AG04450 (cell line): ENCODE measurements around the gene SLF1. TPM values are rescaled to one million over a fixed set of nuclear protein-coding genes. Genes with fewer than 3 reads are reported as not detected.

Experiments used
- CTCF ChIA-PET: fragments of 300-600, 350-600 bp; formaldehyde crosslinking; extraction: SDS; loops from one replicate; lab custom pipeline; 2022; ENCODE audit warnings: antibody characterized with exemption, inconsistent platforms; lab: Charles Lee
- POLR2A ChIA-PET: fragments of 350-600 bp; formaldehyde crosslinking; extraction: SDS; loops from one replicate; lab custom pipeline; 2021; ENCODE audit warnings: antibody characterized with exemption, inconsistent platforms; lab: Yijun Ruan, JAX
- DNase-seq: peaks from one replicate; pipeline ENCODE4 v3.0.0-alpha.2; 2011; ENCODE audit warnings: low read depth, low spot score
- H3K27ac ChIP-seq: one replicate; pipeline ENCODE4 v1.5.1; 2012; ENCODE audit warnings: low read depth, low read length, control low read depth
- H3K27me3 ChIP-seq: one replicate; pipeline ENCODE4 v1.6.0; 2012; ENCODE audit warnings: low read length; ENCODE audit not compliant: control insufficient read depth, insufficient read depth
- H3K4me3 ChIP-seq: 2 replicates; pipeline ENCODE4 v1.5.1; 2011; ENCODE audit warnings: mild to moderate bottlenecking, low read depth, low read length, control low read depth
- H3K9me3 ChIP-seq: 2 replicates; pipeline ENCODE4 v1.5.1; 2012; ENCODE audit warnings: low read length; ENCODE audit not compliant: control insufficient read depth, insufficient read depth
- polyA plus RNA-seq: library from polyadenylated mRNA; depleted of rRNA; stranded (reverse); fragments of >200 nt; gene quantifications from 2 replicates; pipeline ENCODE4 v1.2.3, GENCODE V29; 2011
- TF ChIP-seq, protein P1 (sequence below): IDR thresholded peaks from 2 replicates; pipeline ENCODE4 v1.5.1; 2011; ENCODE audit warnings: low read depth, low read length, control low read depth, inconsistent platforms

SLF1 gene
- polyA plus RNA-seq, 1 experiment, result 3.6 TPM

DNA sequence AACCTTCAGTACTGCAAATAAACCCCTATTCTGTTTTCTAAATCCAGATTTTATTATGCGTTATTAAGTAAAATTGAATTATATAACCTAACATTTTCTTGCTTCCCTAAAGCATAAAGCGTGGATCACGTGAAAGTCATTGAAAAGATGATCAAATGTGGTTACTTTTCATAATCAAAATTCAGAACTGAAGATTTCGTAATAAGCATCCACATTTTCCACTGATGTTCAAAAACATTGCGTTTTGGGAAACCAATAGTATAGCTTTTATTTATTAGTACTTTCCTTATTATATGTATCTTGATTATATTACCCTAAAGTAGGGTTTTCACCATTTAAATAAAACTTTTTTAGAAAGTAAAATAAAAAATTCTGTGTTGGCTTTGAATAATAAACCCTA lies 1.8 kb downstream of the SLF1 start:
- Histone ChIP-seq H3K9me3 (no peaks in the 10 kb centered on the region; the same call in 1 of the 2 replicates), H3K4me3 (no peak overlapping the region), H3K27ac (no peak overlapping the region), H3K27me3 (no peaks in the 10 kb centered on the region)
- TF ChIP-seq, protein P1, sequence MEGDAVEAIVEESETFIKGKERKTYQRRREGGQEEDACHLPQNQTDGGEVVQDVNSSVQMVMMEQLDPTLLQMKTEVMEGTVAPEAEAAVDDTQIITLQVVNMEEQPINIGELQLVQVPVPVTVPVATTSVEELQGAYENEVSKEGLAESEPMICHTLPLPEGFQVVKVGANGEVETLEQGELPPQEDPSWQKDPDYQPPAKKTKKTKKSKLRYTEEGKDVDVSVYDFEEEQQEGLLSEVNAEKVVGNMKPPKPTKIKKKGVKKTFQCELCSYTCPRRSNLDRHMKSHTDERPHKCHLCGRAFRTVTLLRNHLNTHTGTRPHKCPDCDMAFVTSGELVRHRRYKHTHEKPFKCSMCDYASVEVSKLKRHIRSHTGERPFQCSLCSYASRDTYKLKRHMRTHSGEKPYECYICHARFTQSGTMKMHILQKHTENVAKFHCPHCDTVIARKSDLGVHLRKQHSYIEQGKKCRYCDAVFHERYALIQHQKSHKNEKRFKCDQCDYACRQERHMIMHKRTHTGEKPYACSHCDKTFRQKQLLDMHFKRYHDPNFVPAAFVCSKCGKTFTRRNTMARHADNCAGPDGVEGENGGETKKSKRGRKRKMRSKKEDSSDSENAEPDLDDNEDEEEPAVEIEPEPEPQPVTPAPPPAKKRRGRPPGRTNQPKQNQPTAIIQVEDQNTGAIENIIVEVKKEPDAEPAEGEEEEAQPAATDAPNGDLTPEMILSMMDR, result no peak
- CTCF ChIA-PET, result no interaction called here
- DNase-seq, result no peak
- POLR2A ChIA-PET, result no interaction called here

DNA sequence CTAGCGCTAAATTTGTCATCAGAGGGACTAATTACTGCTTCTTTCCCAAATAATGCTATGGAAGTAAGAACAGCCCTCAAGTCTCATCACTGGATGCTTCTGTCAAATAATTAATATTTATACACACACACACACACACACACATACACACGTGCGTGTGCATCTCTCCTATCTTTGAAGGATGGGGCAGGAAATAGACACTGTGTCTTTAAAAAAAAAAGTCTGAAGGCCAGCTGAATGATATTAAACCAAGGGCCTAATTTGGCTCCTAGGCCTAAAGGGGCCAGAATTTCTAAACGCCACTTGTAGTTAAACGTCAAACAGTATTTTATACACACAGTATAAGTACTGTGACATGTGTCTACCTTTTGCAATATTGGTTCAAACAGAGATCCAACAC lies 3.3 kb downstream of the SLF1 start:
- TF ChIP-seq, protein P1, result no peak
- CTCF ChIA-PET, result no interaction called here
- Histone ChIP-seq H3K9me3 (no peaks in the 10 kb centered on the region; the same call in 1 of the 2 replicates), H3K27ac (no peak overlapping the region), H3K27me3 (no peaks in the 10 kb centered on the region), H3K4me3 (no peak overlapping the region)
- POLR2A ChIA-PET, result no interaction called here
- no peak for DNase-seq

DNA sequence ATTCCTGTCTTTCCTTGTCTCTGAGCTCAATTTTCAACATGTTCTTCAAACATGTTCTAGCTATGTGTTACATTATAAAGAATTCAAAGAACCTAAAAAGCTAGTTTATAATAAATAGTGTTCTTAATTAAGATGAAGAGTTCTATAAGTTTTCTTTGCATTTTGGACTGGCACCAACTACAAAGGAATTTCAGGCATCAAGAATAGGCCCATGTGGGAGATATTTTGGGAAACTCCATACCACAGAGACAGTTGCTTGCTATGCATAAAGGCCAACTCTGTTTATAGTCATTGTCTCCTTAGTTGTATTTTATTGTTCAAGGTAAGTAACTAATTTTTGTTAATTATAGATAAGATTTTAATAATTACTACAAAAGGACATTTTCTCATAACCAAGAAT lies 4.5 kb downstream of the SLF1 start:
- TF ChIP-seq, protein P1, result no peak
- no peak overlapping the region for H3K4me3 ChIP-seq
- DNase-seq, result no peak
- POLR2A ChIA-PET, result no interaction called here
- no peaks in the 10 kb centered on the region; the same call in 1 of the 2 replicates for H3K9me3 ChIP-seq
- CTCF ChIA-PET, result interaction anchor here (1.3 kb wide), 1 partner anchor 115 kb away, joined by 6 read pairs; no protein-coding TSS in a partner anchor
- H3K27me3 ChIP-seq, result no peaks in the 10 kb centered on the region
- H3K27ac ChIP-seq, result no peak overlapping the region

DNA sequence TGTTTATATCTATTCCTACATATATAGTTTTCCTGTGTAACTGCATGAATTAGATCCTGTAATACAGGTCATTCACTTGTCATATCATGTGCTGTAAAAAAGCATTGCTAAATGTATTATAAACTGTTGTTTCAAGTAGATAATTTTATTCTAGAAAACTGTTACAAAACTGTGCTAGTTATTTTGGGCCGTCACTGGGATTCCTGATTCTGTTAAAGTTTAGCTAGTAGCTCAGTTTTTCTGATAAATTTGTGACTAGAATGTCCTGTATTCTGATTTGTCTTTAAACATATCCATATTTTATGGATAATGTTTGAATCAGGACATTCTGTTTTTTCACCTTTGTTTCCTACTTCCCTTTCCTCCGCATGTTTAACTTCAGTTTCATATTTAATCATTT lies 5.4 kb downstream of the SLF1 start:
- no peak for DNase-seq
- H3K4me3 ChIP-seq, result no peak overlapping the region
- H3K27ac ChIP-seq, result no peak overlapping the region
- CTCF ChIA-PET, result no interaction called here
- POLR2A ChIA-PET, result no interaction called here
- TF ChIP-seq, protein P1, result no peak
- H3K9me3 ChIP-seq, result no peaks in the 10 kb centered on the region
- H3K27me3 ChIP-seq, result no peaks in the 10 kb centered on the region

DNA sequence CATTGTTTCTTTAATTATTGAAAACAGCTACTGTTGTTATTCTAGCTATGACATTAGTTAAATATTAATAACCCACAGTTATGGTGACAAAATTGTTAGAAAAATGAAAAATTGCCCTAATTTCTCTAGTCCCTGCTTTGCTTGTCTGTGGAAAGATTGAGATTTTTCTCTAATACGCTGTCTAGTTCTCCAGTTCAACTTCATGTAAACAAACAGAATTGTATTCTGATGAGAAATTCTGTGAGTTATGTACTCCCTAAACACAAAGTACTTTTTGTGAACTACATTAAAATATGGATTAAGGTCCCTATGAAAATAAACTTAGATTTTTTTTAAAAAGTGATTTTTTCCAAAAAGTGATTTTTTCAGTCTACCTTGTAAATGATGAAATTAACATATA lies 8.7 kb downstream of the SLF1 start:
- Histone ChIP-seq H3K27ac (no peak overlapping the region), H3K4me3 (no peak overlapping the region), H3K27me3 (no peaks in the 10 kb centered on the region), H3K9me3 (no peaks in the 10 kb centered on the region)
- CTCF ChIA-PET, result interaction anchor here (1.6 kb wide), 1 partner anchor 111 kb away, joined by 5 read pairs; no protein-coding TSS in a partner anchor
- TF ChIP-seq, protein P1, result no peak
- DNase-seq, result no peak
- POLR2A ChIA-PET, result no interaction called here
